Activated CD4-positive, alpha-beta T cell treated with anti-CD3 and anti-CD28 coated beads, Interleukin-2, Interleukin-4, amounts not matched to agents 100 ng/mL and 50 ng/mL, durations not matched to agents 16 hours and 8 hours (primary cell): Measurements from ENCODE around the gene KCNK3.

Experiments
- DNase-seq: peaks from one replicate; pipeline ENCODE4 v3.0.0-alpha.2; 2020; ENCODE audit warnings: low spot score

Gene KCNK3

DNA sequence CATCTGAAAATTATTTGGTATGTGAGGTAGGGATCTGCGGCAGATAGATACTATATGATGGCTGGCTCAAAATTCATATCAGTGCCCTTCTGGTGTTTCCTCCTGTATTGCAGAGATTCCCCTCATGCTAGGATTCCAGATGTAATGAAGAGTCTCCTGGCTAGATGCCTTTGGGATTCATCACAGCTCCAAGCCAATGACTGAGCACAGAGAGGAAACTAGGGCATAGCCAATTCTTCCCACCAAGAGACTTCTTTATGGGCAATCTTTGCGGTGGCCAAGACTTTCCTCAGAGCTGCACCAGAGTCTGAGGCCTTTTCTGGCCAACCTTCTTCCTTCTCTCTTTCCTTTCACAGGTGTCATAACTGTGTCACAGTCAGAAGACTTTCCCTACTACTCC lies 25.9 kb upstream of the KCNK3 start:
- no peak for DNase-seq

DNA sequence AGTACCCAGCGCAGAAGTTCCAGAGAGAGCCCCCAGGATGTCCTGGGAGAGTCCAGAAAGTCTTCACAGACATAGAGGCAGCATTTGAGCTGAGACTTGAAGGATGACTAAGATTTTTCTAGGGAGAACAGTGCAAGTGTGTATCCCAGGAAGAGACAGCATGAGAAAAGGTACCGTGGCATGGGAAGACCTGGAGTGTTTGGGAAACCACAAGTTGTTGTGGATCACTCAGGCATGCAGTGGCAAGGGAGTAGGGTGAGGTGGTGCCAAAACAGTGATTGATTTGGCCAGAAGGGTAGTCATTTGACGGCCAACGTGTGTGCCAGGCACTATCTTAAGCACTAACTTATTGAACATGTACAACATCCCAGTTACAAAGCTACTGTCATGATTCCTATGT lies 24.5 kb upstream of the KCNK3 start:
- no peak for DNase-seq

DNA sequence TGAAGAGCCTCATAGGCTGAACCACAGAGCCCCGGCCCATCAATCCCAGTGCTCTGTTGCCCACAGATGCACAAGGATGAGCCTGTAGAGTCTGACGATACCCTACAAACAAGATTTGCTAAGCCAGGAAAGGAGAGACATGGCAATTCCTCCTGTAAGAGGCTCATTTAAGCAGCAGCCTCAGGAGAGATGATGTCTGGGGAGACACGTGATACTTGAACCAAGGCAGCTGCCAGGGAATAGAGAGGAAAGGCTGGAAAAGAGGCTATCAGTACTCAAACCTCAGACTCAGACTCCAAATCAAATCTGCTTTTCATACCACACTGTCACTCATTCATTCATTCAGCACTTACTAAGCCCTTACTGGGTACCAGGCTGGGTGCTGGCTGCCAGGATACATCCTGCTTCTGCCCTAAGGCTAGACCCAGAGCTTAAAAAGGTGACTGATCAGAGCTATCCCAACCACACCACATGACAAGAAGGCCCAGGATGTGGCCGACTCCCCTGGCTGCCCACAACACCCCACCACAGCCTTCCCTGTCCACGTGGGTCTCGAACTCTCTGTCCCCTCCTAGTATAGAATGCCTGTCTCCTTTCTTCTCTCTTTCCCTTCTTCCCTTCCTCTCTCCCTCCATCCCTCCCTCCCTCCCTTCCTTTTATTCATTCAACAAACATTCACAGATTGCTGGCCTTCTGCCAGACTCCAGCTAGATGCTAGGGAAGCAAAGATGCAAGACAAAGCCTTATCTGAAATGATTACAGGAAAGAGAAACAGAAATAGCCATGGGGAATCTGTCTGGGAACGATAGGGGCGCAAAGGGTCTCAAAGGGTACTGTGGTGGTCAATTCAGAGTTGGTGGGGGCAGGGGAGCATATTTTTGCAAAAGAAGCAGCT lies 23.4 kb upstream of the KCNK3 start:
- no peak for DNase-seq

DNA sequence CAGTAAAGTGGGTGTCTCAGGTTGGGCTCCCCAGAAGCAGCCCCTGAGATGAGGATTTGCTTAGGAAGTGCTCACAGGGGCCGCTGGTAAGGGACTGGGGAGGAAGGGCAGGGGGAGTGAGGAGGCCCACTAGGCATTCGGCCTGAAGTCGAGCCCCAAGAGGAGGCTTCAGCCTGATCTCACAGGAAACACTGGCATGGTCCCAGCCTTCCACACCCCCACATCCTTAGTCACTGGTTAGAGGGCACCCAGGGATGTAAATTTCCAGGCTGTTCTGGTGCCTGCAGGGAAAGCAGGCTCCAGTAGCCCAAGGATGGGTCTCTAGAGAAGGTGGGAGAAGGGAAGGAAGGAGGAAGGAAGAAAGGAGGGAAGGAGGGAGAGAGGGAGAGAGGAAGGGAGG lies 22.4 kb upstream of the KCNK3 start:
- DNase-seq: no peak

DNA sequence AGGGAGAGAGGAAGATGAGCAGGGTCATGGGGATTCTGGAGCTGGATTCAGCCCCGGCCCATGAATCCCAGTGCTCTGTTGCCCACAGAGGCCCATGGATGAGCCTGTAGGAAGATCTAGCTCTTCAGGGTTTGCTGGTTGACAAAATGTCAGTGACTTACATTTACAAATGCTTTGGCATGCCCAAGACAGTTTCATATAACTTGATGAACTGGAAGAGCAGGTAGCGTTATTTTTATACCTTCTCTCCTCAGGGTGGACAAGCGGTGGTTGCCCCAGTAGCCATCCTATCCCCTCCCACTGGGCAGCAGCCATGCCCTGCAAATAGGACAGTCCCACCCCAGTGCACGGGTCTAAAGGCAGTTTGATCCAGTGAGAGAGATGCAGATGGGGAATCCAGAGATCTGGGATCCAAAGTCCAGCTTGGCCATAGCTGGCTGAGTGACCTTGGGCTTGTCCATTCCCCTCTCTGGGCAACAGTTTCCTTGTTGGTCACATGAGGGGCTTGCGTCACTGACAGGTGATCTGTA lies 21.5 kb upstream of the KCNK3 start:
- DNase-seq: no peak

DNA sequence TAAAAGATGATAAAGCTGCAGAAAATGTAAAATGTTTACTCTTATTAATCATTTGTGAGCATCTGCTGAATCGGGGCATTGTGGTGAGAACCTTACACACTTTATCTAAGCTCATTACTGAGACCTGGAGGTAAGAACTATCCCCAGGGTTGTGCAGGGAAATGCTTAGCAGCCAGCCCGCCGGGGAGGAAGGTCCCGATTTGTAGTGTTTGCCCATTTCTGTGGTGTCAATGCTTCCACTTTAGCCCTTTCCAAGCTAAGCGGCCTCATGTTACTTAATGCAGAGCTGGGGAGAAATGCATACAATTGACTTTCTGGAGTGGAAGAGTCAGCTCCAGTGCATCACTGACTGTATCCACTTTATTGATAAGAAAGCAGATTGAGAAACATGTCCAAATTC lies 20.8 kb upstream of the KCNK3 start:
- DNase-seq: no peak

DNA sequence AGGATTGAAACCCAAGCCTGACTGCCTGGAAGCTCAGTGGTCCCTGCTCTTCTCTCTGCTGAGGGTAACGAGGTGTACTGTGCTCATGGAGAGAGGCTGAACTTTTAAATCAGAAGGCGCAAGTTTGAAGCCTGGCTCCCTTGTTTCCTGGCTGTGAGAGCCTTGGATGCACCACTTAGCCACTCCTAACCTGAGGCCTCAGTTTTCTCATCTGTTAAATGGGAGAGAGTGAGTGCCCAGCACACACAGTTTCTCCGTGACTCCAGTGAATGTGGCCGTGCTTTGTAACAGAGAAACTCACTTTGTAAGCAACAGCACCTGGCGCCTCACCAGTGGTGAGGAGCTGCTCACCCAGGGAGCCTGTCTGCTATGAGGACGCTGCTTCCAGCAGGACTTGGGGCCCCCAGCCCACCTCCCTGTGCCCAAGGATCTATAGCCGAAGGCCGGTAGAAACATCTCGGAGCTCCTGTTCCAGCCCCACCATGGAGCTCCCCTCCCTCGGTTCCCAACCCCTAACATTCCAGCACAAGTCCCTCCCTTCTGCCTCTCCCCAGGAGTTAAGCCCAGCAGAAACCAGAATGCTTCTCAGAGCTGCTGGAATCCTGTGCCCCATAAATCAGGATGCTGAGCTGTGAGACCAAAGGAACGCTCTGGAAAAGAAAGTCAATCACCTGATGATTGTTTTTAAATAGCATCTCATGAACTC lies 20.3 kb upstream of the KCNK3 start:
- DNase-seq: no peak

DNA sequence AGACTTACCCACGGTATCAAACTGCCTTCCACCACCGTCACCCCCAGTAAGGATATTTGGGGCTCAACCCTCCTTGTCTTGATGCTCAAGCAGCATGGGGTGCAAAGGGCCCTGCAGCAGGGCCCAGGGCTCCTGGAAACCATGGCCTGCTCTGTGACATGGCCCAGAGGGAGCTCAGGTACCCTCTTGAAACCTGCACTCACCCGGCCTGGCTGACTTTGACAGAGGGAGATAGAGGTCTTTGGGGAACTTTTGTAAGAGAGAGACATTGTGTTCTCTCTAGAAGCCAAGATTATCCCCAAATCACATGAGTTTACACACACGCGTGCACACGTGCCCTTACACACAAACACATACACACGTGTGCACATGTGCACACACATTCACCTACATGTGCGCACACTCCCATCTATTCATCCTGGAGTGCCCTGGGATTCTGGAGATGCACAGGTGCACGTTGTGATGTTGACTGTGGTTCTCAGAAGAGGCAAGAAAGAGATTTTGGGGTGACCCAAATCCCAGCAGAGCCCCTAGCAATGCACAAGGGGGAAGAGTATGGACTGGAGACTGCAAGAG lies 19.6 kb upstream of the KCNK3 start:
- DNase-seq: no peak

DNA sequence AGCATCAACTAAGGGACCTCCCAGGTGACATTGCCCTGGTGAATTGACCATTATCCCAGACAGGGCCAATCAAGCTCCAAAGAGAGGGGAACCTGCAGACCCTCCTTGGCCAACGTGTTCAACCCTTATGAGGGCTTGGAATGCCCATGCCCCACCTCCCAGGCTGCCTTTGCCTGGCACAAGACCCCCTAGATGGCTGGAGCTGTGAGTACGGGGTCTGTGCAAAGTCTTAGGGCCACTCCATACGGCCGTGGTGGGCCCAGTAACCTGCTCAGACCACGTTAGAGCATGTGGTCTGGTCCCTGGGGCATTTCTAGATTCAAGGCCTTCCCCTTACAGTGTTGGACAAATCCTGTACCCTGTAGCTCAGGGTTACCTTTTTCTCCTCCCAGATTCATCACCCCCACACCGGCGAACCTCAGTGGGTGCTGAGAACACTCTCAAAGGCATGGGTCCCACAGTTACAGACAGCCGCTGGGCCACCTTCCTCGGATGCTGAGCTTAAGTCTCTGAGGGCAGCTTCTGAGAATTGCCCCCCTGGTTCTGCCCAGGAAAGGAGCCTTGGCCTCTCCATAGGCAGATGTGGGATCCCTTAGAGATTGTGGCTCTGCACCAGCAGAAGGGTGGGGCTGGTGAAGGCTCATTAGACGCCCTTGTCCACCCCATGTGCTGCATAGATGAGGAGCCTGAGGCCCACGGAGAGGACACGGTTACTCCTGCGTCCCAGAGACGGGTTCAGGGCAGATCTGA lies 18.3 kb upstream of the KCNK3 start:
- no peak for DNase-seq

DNA sequence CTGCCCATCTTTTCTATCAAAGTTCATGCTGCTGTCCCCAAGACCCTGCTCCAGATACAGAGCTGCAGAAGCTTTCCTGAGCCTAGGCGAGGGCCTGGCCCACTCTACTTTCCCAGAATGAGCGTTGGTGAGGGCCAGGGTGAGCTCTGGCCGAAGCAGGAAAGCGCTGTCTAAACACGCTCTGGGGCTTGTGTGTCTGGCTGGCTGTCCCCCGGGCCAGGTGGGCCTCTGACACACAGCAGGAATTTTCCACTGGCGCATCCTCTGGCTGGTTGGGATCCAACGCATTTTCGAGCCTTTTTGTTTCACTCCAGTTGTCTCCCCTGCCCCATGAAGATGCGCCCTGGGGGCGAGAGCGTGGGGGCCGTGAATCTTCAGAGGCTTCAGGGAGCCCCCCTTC lies 17.8 kb upstream of the KCNK3 start:
- no peak for DNase-seq

DNA sequence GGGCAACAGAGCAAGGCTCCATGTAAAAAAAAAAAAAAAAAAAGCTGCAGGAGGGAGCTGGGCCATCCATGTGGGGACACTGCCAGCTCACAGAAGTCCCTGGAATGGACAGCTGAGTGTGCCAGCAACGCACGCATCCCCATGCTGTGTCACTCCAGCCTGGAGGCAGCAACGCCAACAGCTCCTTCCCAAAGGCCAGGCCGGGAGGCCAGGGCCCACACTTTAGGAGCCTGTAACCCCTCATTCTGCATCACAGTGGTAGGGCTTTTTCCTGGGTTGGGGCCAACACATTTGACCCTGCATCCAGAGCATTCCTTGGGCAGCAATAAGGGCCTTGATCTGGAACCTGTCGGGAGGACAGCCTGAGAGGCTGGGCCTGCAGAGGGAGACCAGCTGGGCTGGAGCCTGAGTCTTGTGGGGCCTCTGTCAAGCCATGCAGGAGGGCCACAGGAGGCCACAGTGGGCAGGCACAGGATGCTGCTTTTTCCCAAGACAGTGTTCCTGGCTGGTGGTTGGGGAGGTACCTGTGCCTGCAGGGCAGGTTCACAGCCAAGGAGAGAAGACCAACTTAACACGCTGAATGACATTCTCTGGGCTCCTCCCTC lies 16.8 kb upstream of the KCNK3 start:
- no peak for DNase-seq

DNA sequence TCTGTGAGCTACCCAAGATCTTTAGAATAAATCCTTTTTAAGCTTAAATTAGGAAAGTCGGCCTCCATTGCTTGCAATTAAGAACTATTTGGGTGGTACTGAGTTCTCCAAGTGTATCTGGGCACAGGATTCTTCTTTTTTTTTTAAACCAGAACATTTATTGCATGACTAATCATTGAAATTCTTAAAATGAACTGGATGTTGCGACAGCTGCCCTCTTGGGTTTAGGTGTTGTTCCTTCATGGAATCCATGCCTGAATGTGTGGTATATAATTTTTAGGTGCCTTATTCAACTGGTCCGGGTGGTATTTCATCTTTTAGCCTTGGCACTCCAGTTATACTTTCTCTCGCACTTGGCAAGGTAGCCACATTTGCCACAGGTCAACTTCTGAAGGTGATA lies 14.5 kb upstream of the KCNK3 start:
- DNase-seq: no peak

DNA sequence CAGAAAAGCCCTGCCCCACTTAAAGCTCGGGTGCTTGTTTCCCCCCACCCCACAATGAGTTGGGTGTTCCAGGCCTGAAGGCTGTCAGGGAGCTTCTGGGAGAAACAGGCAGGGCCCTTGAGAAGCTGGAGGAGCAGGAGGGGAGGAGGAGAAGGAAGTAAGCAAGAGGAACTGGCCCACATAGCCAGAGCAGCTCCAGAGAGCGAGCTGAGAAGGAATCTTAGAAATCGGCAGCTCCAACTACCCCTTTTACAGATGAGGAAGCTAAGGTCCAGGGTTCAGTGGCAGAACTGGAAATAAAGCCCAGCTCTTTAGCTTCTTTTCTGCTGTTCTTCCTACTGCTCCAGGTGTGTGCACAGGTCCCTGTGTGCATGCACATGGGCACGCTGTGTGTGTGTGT lies 12.7 kb upstream of the KCNK3 start:
- DNase-seq: no peak

DNA sequence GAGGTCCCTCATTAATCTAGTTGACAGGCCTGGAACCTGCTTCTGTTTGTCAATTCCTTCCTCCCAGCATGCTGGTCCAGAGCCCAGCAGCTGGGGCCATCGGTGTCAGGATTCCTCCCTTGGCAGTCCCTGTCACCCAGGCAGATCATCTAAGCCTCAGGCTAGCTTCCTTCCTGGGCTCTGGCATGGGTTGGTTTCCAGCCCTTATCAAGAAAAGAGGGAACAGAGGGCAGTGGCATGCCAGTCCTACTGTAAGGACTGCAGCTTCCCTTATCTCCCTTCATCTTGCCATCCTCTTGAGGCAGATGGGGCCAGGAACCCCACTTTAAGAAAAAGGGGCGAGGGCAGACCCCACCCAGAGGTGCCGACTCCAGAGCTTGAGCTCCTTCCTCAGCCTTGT lies 10.9 kb upstream of the KCNK3 start:
- DNase-seq: no peak

DNA sequence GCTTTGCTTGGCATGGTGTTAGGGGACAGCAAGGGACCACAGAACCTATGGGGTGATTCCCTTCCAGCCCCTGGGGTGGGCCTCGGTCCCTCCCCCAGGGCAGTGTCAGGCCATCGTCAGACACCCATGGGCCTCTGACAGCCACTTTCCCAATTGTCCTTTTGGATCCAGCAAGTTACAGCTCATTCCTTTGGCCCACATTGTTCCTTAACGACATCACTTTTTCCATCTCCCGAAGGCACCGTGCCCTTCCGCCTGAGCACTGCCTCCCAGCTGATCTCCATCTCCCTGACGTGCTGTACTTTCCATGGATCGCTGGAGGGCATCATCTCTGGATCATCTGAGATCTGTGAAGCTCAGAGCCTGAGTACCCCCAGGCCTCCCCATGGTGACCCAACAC lies 10.4 kb upstream of the KCNK3 start:
- DNase-seq: no peak

DNA sequence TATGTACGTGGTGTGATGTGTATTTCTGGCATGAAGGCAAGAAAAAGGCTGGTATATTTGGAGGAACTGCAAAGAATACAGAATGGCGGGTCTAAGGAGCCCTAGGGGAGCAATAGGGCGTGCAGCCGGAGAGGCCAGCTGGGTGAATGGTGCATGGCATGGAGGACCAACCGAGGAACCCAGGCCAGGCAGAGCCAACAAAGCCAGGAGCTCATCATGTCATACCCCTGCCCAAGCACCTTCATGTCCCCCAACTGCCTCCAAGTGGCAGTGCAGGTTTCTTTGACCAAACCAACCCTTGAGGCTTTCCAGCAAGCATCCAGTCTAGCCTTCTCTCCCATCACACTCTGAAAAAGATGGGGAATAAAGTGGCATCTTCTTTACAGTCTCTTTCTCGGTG lies 8.9 kb upstream of the KCNK3 start:
- no peak for DNase-seq

DNA sequence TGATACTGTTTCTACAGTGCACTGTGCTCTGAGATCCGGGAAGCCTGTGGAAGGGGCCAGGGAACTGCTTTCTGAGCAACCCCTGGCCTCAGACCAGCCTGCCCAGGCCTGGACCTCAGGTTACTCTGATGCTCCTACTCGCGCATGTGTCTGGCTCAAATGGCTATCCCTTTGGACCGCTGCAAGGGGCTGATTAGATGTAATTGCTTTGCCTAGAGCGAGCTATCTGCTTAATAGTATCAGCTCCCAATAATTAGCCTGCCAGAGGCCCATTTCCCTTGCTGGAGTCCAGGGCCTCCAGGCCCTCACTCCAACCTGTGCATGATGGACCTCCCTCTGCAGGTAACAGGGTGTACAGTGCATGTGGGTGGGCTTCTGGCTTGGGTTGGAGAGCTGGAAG lies 7.2 kb upstream of the KCNK3 start:
- DNase-seq: no peak

DNA sequence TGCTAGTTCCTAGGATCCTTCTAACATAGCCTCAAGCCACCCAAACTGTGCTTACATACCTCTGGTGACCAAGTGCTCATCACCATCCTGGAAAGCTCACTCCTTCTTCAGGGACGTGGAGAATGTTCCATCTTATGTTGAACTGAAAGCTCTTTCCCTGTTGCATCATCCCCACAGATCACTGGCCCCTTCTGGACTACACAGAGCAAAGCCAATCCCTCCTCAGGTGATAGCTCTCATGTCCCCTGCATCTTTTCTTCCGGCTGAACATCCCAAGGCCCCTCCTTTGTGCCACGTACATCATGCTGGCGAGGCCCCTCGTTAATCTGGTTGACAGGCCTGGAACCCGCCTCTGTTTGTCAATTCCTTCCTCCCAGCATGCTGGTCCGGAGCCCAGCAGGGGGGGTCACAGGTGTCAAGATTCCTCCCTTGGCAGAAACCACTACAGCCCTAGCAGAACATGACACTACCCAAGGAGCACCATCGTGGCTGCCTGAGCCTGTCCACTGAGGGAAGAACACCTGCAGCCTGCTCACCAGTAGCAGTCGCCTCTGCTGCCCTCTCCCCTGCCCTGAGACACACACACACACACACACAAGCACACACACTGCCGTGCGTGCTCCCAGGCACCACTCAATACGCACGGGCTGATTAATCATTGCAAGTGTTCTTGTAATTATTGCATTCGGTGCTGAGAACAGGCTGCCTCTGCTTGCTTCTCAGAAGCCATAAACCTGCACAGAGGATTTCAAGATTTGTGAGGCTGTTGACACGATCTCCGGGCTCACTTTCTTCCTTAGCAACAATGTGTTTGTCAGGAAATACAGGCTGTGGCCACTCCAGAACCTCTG lies 6.3 kb upstream of the KCNK3 start:
- no peak for DNase-seq

DNA sequence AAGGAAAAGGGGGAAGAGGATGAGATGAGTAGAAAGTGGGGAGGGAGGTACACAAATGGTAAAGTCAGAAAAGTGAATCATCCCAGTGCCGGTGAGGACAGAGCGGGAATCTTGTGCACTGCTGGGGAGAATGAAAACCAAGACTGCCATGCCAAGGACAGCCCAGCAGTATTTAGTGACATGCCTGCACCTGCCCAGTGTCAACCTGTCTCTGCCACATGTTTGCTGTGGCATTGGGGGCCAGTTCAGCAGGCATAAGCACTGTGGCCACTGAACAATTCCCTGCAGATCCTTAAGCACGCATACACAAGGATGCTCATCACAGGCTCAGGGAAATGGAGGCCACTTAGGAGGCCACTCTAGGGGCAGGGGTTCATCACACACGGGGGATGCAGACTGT lies 5.2 kb upstream of the KCNK3 start:
- DNase-seq: no peak

DNA sequence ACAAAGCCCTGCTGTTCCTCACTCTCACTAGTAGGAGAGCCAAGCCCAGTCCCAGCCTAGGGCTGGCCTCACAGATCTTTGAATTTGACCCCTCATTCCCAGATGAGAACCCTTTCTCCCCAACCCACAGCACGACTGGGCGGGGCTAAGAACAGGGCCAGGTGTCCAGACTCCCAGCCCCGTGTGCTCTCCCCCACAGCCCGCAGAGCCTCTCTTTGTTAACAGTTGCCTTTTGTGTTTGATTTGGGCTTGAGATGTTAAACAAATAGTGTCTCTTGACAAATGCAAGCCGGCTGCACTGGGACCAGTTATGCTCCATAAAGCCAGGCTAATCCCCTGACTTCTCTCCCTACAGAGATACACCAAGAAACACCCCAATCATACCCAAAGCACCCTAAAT lies 4.7 kb upstream of the KCNK3 start:
- DNase-seq: no peak

DNA sequence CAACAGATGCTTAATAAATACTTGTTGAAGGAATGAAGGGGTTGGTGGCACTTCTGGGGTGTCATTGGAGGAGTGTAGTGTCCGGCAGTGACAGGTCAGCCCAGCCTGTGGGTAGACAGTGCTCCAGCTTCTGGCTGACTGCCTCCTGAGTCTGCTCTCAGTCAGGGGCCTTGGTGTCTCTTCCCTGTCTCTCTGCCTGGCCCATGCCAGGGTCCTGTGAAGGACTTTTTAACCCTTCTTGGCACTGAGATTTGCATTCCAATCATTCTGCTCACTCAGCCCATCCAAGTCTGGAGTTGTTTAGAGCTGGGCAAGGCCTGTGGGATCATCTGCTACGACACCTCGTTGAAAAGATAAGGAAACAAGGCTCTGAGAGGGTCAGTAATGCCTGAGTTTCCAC lies 1.4 kb upstream of the KCNK3 start:
- DNase-seq: no peak
